Activated naive CD8-positive, alpha-beta T cell (primary cell): ENCODE results near the gene MED16.
A peak's percentile ranks its signal among the peaks of the same experiment; 100 is the strongest.

ENCODE experiments used
- H3K27ac Mint-ChIP-seq: one replicate; pipeline ENCODE4 v1.8.0; 2021; ENCODE audit warnings: mixed read lengths
- H3K27me3 Mint-ChIP-seq: one replicate; pipeline ENCODE4 v1.8.0; 2021; ENCODE audit warnings: mixed read lengths
- H3K36me3 Mint-ChIP-seq: one replicate; pipeline ENCODE4 v1.8.0; 2021; ENCODE audit warnings: mixed read lengths
- H3K4me1 Mint-ChIP-seq: one replicate; pipeline ENCODE4 v1.8.0; 2021; ENCODE audit warnings: low read depth, mixed read lengths
- H3K4me3 Mint-ChIP-seq: one replicate; pipeline ENCODE4 v1.8.0; 2021; ENCODE audit warnings: mild to moderate bottlenecking, mixed read lengths
- H3K9me3 Mint-ChIP-seq: one replicate; pipeline ENCODE4 v1.8.0; 2021; ENCODE audit warnings: low read depth, mixed read lengths

The MED16 gene

DNA sequence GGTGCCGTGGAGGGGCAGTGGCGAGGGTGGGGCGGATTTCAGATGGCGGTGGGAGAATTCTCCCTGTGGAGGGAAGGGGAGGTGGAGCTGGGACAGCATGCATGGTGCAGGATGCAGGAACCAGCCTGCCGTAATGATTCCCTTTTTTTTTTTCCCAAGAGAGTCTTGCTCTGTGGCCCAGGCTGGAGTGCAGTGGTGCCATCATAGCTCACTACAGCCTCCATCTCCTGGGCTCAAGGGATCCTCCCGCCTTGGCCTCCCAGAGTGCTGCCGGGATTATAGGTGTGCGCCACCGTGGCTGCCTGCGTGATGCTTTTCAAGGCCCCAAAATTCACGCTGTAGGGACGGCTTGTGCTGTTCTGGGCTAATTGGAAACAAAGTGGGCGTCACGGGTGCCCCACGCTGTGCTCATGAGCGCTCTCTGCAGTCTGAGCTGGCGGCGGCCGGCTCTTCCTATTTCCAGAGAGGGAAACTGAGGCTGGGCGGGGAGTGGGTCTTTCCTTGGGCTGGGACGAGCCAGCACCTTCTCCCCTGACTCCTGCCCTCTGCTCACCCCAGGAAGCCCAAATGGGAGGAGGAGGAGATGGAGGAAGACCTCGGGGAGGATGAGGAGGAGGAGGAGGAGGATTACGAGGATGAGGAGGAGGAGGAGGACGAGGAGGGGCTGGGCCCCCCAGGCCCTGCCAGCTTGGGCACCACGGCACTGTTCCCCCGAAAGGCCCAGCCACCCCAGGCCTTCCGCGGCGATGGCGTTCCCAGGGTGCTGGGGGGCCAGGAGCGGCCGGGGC lies 39.1 kb upstream of the MED16 start:
- Mint-ChIP-seq H3K36me3 (no peaks in the 10 kb centered on the region), H3K4me3 (peak overlapping the region; percentile 32), H3K9me3 (no peaks in the 10 kb centered on the region), H3K27ac (no peak overlapping the region), H3K4me1 (peaks cover 12% of the 10 kb centered on the region), H3K27me3 (no peaks in the 10 kb centered on the region)

DNA sequence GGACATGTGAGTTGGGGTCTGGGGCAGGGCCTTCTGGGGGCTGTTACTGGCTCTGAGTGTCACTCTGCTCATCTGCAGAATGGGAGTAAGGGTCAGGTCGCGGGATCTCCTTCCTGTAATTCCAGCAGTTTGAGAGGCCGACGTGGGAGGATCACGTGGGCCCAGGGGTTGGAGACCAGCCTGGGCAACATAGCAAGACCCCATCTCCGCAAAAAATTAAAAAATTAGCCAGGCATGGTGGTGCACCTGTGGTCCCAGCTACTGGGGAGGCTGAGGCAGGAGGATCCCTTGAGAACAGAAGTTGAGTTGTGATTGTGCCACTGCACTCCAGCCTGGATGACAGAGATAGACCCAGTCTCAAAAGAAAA lies 36.9 kb upstream of the MED16 start:
- Mint-ChIP-seq H3K36me3 (no peaks in the 10 kb centered on the region), H3K27me3 (no peaks in the 10 kb centered on the region), H3K27ac (no peak overlapping the region), H3K4me1 (peaks cover 10% of the 10 kb centered on the region), H3K4me3 (no peak overlapping the region), H3K9me3 (no peaks in the 10 kb centered on the region)

DNA sequence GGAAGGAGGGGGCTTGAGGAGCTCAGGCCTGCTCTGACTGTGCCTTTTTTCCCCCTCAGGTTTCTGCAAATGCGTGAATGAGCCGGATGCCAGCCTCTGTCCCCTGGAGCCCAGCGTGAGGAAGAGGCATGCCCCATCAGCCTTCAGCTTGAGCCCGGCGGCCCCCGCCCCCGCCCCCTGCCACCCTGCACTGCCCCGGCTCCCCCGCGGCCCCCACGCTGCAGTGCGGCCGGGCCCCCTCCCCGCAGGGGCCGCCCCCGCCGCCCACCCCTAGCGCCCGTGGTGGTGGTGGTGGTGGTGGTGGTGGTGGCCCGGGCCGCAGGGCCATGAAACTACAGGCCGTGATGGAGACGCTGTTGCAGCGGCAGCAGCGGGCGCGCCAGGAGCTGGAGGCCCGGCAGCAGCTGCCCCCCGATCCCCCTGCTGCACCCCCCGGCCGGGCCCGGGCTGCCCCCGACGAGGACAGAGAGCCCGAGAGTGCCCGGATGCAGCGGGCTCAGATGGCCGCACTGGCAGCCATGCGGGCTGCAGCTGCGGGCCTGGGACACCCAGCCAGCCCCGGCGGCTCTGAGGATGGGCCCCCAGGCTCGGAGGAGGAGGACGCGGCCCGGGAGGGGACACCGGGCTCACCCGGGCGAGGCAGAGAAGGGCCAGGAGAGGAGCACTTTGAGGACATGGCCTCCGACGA lies 36.4 kb upstream of the MED16 start:
- H3K27me3 Mint-ChIP-seq: no peaks in the 10 kb centered on the region
- no peaks in the 10 kb centered on the region for H3K36me3 Mint-ChIP-seq
- no peak overlapping the region for H3K4me3 Mint-ChIP-seq
- no peaks in the 10 kb centered on the region for H3K9me3 Mint-ChIP-seq
- H3K4me1 Mint-ChIP-seq: peaks cover 10% of the 10 kb centered on the region
- no peak overlapping the region for H3K27ac Mint-ChIP-seq

DNA sequence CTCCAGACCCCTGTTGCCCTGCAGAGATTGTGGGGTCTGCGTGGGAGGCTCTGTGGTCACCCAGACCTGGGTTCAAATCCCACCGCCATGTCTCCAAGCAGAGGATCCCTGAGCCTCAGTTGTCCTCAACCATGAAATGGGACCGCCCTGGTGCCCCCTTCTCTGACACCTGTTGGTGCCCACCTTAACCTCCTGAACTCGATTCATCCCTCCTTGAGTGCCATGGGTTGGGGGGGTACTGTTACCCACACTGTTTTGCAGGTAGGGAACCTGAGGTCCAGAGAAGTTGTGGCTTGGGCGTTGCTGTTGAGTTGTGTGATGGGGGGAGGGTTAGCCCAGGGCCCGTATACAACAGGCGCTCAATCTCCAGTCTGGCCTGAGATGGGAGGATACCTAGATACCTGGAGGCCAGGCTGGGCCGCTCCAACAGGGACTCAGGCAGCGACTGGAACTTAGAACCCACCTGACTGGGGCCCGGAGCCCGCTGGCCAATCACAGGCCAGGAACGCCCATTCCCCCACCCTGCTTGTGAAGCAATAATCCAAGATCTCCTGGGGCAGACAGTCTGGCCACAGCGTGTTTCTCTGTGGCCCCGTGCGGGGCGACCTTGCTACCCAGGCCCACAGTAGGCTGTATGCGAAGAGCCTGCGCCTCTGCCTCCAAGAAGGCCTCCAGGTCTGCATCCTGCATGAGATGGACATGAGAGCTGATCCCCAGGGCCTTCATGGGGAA lies 35.6 kb upstream of the MED16 start:
- Mint-ChIP-seq H3K4me1 (peaks cover 10% of the 10 kb centered on the region), H3K4me3 (no peak overlapping the region), H3K27me3 (no peaks in the 10 kb centered on the region), H3K36me3 (no peaks in the 10 kb centered on the region), H3K9me3 (no peaks in the 10 kb centered on the region), H3K27ac (no peak overlapping the region)

DNA sequence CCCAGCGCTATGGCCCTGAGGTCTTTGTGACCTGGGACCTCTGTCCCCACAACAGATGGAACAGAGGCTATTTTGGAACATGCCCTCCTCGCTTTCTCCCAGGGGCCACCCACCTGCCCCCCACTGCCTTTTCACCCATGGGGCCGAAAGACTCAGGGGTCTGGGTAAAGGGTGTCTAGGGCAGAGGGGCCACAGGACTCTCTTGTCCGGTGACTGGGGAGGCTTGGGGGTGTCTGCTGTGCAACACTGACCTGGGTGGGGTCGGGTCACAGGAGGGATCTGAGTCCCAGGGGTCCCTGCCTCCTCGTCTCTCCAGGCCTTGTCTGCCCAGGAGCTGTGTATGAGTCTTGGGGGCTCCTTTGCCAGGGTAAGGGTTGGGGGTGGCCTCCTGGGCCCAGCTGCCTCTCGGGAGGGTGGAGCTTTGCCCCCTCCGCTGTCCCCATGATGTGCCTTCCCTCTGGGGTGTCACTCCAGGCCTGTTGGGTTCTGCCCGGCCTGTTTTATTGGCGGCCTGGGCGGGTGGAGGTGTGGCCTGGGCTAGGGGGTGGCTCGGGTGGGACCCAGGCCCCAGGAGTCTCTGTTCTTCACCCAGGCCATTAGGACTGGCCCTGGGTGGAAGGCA lies 34.9 kb upstream of the MED16 start:
- H3K4me1 Mint-ChIP-seq: peaks cover 9% of the 10 kb centered on the region
- H3K36me3 Mint-ChIP-seq: no peaks in the 10 kb centered on the region
- H3K9me3 Mint-ChIP-seq: no peaks in the 10 kb centered on the region
- no peak overlapping the region for H3K27ac Mint-ChIP-seq
- no peak overlapping the region for H3K4me3 Mint-ChIP-seq
- H3K27me3 Mint-ChIP-seq: no peaks in the 10 kb centered on the region

DNA sequence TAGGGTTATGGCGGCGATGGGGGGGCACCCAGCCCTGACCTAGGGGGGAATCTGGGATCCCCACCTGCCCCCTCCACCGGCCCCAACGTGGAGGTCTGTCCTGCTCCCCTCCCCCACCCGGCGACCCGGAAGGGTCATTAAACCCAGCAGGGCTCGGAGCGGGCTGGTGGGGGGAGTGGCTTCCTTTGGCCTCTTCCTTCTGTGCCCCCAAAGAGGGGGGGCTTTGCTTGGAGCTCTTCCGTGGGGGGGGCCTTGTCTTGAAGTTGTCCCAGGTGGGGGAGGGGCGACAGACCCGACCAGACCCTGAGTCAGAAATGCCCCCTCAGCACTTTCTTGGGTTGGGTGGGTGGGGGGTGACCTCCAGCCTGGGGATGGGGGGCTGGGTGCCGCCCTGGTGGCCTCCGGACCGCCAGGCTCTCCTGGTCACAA lies 34.4 kb upstream of the MED16 start:
- Mint-ChIP-seq H3K36me3 (no peaks in the 10 kb centered on the region), H3K9me3 (no peaks in the 10 kb centered on the region), H3K27me3 (no peaks in the 10 kb centered on the region), H3K4me1 (peaks cover 6% of the 10 kb centered on the region), H3K4me3 (no peak overlapping the region), H3K27ac (no peak overlapping the region)

DNA sequence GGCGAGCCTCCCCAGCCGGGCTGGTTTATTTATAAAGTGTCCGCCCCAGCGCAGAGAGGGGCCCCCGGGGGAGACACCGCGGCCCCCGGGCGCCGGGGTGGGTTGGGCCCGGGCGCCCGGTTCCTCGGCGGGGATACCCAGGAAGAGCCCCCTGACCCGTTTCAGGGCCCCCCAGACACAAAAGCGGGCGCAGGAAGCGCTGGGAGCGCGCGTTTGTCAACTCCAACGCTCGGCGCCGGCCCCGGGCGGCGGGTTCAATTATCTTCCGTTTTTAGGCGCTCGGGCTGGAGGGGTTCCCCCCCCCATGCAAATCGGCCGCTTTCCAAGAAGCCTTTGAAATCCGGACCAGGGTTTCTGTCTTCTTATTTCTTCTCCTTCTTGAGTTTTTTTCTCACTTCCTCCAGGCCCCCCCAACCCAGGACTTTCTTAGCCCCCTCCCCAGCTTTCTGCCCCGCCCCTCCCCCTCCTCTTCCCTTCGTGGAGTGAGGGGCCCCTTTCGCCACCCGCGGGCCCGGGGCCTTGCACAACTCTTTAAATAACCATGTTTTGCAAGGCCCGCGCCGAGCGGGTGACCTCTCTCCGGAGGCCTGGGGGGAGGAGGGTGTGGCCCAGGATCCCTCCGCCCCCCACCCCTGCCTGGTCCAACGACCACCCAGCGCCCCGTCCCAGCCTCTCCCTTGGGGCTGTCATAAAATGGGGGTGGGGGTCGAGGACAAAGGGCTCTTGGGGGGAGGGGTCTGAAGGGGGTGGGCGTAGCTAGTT lies 33.8 kb upstream of the MED16 start:
- Mint-ChIP-seq H3K9me3 (no peaks in the 10 kb centered on the region), H3K4me1 (peaks cover 3% of the 10 kb centered on the region), H3K27ac (no peak overlapping the region), H3K36me3 (no peaks in the 10 kb centered on the region), H3K4me3 (peak overlapping the region; percentile 77), H3K27me3 (no peaks in the 10 kb centered on the region)

DNA sequence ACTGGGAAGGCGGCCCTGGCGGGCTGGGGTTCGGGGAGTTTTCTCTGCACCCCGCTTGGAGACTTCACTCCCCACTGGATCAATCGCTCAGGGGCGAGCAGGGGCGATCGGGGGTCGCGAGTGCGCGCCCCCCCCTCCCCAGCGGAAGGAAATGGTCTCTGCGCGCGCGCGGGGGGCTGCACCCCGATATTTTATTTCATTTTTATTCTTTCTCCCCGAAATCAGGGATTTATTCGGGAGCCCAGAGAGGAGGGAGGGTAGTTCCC lies 33.3 kb upstream of the MED16 start:
- Mint-ChIP-seq H3K4me1 (peaks cover 6% of the 10 kb centered on the region), H3K36me3 (no peaks in the 10 kb centered on the region), H3K4me3 (peak overlapping the region; percentile 70), H3K27me3 (no peaks in the 10 kb centered on the region), H3K27ac (no peak overlapping the region), H3K9me3 (no peaks in the 10 kb centered on the region)

DNA sequence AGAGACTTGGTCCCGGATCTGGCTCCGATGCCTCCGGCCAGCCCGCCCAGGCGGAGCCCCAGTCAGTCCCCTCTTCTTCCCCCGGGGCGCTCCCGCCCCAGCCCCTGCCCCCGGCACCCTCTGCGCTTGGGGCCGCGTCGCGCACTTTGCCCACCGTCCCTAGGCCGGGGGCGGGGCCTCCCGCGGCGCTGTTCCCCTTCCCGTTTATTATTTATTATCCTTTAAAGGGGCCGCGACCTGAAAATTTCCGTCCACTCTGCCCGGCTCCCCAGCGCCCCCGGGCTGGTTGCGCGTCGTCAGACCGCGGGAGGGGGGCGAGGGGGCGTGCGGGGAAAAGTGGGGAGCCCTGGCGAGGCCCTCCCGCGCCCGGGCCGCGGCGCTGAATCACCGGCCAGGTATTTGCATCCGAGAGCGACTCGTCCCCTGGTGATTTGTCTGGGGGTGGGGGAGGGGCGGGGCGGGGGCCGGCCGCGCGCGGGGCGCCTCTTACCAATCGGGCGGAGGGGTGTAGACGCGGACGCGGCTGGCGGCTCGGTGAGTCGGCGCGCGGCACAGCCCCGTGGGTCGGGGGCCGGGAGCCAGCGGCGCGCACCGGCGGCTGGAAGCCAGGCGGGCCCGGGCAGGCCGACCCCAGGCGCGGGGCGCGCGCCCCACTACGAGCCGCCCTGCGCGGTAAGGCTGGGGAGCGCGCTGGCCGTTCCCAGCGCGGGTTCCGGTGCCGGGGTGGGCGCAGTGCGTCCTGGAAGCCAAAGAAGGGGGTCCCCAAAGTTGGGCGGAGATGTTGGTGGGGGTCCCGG lies 32.7 kb upstream of the MED16 start, which contains the start of gene ARID3A:
Gene ARID3A (plus strand): TSS at position 510 of the 797 bp plus-strand sequence. CDS start 3,494 bp downstream, outside the sequence.
- Mint-ChIP-seq H3K36me3 (no peaks in the 10 kb centered on the region), H3K9me3 (no peaks in the 10 kb centered on the region), H3K4me1 (peaks cover 9% of the 10 kb centered on the region), H3K4me3 (peak within 1 kb of the TSS; percentile 77), H3K27me3 (no peaks in the 10 kb centered on the region), H3K27ac (no peak within 1 kb of the TSS)

DNA sequence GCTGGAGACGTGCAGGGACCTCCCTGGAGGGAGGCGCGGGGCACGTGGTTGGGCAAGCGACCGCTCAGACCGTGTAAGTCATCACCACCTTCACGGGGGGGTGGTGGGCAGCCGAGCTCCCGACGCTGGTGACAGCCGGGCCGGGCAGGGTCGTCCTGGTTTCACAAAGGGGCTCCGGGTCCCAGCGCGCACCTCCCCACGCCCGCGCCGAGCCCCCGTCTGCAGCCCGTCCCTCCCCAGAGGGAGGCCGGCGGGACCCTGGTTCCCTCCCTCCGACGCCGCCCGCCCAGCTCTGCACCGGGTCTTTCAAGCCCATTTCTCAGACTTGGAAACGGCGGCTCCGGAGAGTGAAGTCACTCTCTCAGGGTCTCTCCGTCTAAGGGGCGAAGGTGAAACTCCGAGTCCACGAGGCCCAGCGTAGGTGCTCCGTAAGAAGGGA lies 32.1 kb upstream of the MED16 start:
- peak overlapping the region; percentile 73 for H3K4me3 Mint-ChIP-seq

DNA sequence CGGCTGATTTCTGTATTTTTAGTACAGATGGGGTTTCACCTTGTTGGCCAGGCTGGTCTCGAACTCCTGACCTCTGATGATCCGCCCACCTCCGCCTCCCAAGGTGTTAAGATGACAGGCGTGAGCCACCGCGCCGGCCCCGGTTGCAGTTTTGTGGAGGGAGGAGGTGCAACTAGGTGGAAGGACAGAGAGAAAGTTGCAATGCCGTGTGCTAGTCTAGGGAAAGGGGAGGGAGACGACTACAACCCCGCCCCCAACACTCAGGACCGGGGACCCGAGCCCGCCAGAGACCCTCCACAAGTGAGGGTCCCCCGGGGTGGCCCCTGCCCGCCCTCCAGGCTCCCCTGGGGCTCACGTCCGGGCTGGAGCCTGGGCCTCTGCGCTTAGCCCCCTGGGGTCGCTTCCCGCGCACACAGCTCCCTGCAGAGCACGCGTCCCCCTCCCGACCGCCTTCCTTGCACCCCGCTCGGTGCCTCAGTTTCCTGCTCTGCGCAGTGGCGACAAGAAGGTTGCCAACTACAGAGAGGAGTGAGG lies 31.6 kb upstream of the MED16 start:
- H3K36me3 Mint-ChIP-seq: no peaks in the 10 kb centered on the region
- no peaks in the 10 kb centered on the region for H3K9me3 Mint-ChIP-seq
- H3K27me3 Mint-ChIP-seq: no peaks in the 10 kb centered on the region
- peak overlapping the region; percentile 73 for H3K4me3 Mint-ChIP-seq
- no peak overlapping the region for H3K27ac Mint-ChIP-seq
- H3K4me1 Mint-ChIP-seq: peaks cover 11% of the 10 kb centered on the region

More for the DNA sequence above, 32.1 kb upstream of the MED16 start:
- H3K27me3 Mint-ChIP-seq: no peaks in the 10 kb centered on the region
- H3K9me3 Mint-ChIP-seq: no peaks in the 10 kb centered on the region
- no peak overlapping the region for H3K27ac Mint-ChIP-seq
- peaks cover 11% of the 10 kb centered on the region for H3K4me1 Mint-ChIP-seq
- H3K36me3 Mint-ChIP-seq: no peaks in the 10 kb centered on the region

DNA sequence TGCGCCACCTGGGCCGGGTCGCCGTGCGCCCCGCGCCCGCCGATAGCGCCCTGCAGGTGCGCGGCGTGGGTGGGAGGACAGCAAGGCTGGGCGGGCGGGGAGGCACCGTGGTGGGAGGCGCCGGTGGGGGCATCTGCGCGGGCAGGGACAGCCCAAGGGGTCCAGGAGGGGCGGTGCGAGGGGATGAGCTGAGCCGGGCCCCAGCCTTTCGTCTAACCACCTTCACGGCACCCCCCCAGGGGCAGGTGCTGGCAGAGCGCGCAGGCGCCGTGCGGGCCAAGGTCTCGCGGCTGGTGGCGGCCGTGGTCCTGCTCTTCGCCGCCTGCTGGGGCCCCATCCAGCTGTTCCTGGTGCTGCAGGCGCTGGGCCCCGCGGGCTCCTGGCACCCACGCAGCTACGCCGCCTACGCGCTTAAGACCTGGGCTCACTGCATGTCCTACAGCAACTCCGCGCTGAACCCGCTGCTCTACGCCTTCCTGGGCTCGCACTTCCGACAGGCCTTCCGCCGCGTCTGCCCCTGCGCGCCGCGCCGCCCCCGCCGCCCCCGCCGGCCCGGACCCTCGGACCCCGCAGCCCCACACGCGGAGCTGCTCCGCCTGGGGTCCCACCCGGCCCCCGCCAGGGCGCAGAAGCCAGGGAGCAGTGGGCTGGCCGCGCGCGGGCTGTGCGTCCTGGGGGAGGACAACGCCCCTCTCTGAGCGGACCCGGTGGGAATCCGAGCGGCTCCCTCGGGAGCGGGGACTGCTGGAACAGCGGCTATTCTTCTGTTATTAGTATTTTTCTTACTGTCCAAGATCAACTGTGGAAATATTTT lies 27.3 kb upstream of the MED16 start:
- peak overlapping the region; percentile 87 for H3K4me3 Mint-ChIP-seq
- H3K4me1 Mint-ChIP-seq: peaks cover 13% of the 10 kb centered on the region
- no peaks in the 10 kb centered on the region for H3K9me3 Mint-ChIP-seq
- no peaks in the 10 kb centered on the region for H3K36me3 Mint-ChIP-seq
- H3K27me3 Mint-ChIP-seq: no peaks in the 10 kb centered on the region
- H3K27ac Mint-ChIP-seq: peak overlapping the region; percentile 66
